ENCODE results near the gene COA1.
"Not testable (repeated sequence)": the region's sequence is repeated elsewhere in the genome, so short reads cannot be mapped to it uniquely, and the experiment has no call there.

The COA1 gene

GRCh38 chr7:43625453-43625852, 103.9 kb downstream of the COA1 start:
- DNase-seq = no peak

GRCh38 chr7:43624156-43624555, 105.2 kb downstream of the COA1 start:
- no peak for DNase-seq

- DNase-seq = no peak
Measured at GRCh38 chr7:43621729-43622448, 107.4 kb downstream of the COA1 start.

- DNase-seq = no peak
Measured at GRCh38 chr7:43619213-43620012, 109.9 kb downstream of the COA1 start.

- DNase-seq = peak; percentile 22
Measured at GRCh38 chr7:43618073-43618472, 111.2 kb downstream of the COA1 start.

GRCh38 chr7:43616977-43617376, 112.3 kb downstream of the COA1 start:
- DNase-seq = peak; percentile 11

GRCh38 chr7:43615558-43616145, 113.7 kb downstream of the COA1 start:
- no peak for DNase-seq

- no peak for DNase-seq
Measured at GRCh38 chr7:43612599-43613589, 116.4 kb downstream of the COA1 start.

GRCh38 chr7:43612128-43612527, 117.2 kb downstream of the COA1 start:
- DNase-seq = no peak

GRCh38 chr7:43609097-43609496, 120.2 kb downstream of the COA1 start:
- no peak for DNase-seq

- no peak for DNase-seq
Measured at GRCh38 chr7:43604251-43604650, 125.1 kb downstream of the COA1 start.

GRCh38 chr7:43602256-43602655, 127.1 kb downstream of the COA1 start:
- DNase-seq = peak; percentile 34

- no peak for DNase-seq
Measured at GRCh38 chr7:43600056-43600455, 129.3 kb downstream of the COA1 start.

GRCh38 chr7:43596426-43596825, 132.9 kb downstream of the COA1 start:
- DNase-seq = not testable (repeated sequence)

- DNase-seq = peak; percentile 16
Measured at GRCh38 chr7:43594020-43594419, 135.3 kb downstream of the COA1 start.

- no peak for DNase-seq
Measured at GRCh38 chr7:43593010-43593409, 136.3 kb downstream of the COA1 start.

- DNase-seq = no peak
Measured at GRCh38 chr7:43592326-43592725, 137.0 kb downstream of the COA1 start.

GRCh38 chr7:43591558-43592180, 137.7 kb downstream of the COA1 start:
- no peak for DNase-seq

GRCh38 chr7:43590862-43591557, 138.3 kb downstream of the COA1 start:
- no peak for DNase-seq

- no peak for DNase-seq
Measured at GRCh38 chr7:43589728-43590127, 139.6 kb downstream of the COA1 start.
